Ishikawa (cell line): Measurements from ENCODE around the gene NDRG3.

Source experiments
- CEBPB ChIP-seq: IDR thresholded peaks from 2 replicates; pipeline ENCODE4 v1.6.1; 2012
- CREB1 ChIP-seq: IDR thresholded peaks from 2 replicates; pipeline ENCODE4 v1.6.1; 2012; ENCODE audit warnings: low read depth
- EGR1 ChIP-seq: IDR thresholded peaks from 2 replicates; pipeline ENCODE4 v1.6.1; 2012
- EP300 ChIP-seq: IDR thresholded peaks from 2 replicates; pipeline ENCODE4 v1.6.1; 2012; ENCODE audit warnings: borderline replicate concordance
- FOXM1 ChIP-seq: IDR thresholded peaks from 2 replicates; pipeline ENCODE4 v1.6.1; 2012; ENCODE audit warnings: low read depth, borderline replicate concordance
- MAX ChIP-seq: IDR thresholded peaks from 2 replicates; pipeline ENCODE4 v1.6.1; 2012
- NFIC ChIP-seq: IDR thresholded peaks from 2 replicates; pipeline ENCODE4 v1.6.1; 2012
- RAD21 ChIP-seq: IDR thresholded peaks from 2 replicates; pipeline ENCODE4 v1.6.1; 2012; ENCODE audit warnings: low read depth
- REST ChIP-seq: IDR thresholded peaks from 2 replicates; pipeline ENCODE4 v1.6.1; 2012; ENCODE audit warnings: low read depth, mild to moderate bottlenecking
- TAF1 ChIP-seq: IDR thresholded peaks from 2 replicates; pipeline ENCODE4 v1.6.1; 2012; ENCODE audit warnings: low read depth, mild to moderate bottlenecking
- TCF12 ChIP-seq: IDR thresholded peaks from 2 replicates; pipeline ENCODE4 v1.6.1; 2012; ENCODE audit warnings: low read depth
- TEAD4 ChIP-seq: IDR thresholded peaks from 2 replicates; pipeline ENCODE4 v1.6.1; 2012
- USF1 ChIP-seq: IDR thresholded peaks from 2 replicates; pipeline ENCODE4 v1.6.1; 2012
- YY1 ChIP-seq: IDR thresholded peaks from 2 replicates; pipeline ENCODE4 v1.6.1; 2012; ENCODE audit warnings: low read depth
- ZBTB7A ChIP-seq: IDR thresholded peaks from 2 replicates; pipeline ENCODE4 v1.6.1; 2012; ENCODE audit warnings: low read depth

NDRG3 gene

GRCh38 chr20:36647196-36648121 is 98.4 kb downstream of the NDRG3 start:
- TF ChIP-seq REST, result no peak
- TF ChIP-seq MAX, result no peak
- no peak for TF ChIP-seq CEBPB
- no peak for TF ChIP-seq USF1
- no peak for TF ChIP-seq TEAD4
- no peak for TF ChIP-seq TCF12
- TF ChIP-seq EGR1, result no peak
- TF ChIP-seq EP300, result no peak
- no peak for TF ChIP-seq RAD21
- no peak for TF ChIP-seq CREB1
- no peak for TF ChIP-seq NFIC
- no peak for TF ChIP-seq ZBTB7A
- no peak for TF ChIP-seq FOXM1
- TF ChIP-seq YY1, result no peak
- TF ChIP-seq TAF1, result no peak

- TF ChIP-seq YY1, result no peak
- no peak for TF ChIP-seq MAX
Measured at GRCh38 chr20:36646678-36647077, 99.2 kb downstream of the NDRG3 start.

- no peak for TF ChIP-seq TEAD4
- TF ChIP-seq CREB1, result no peak
- no peak for TF ChIP-seq EP300
- no peak for TF ChIP-seq REST
- no peak for TF ChIP-seq YY1
- no peak for TF ChIP-seq CEBPB
Measured at GRCh38 chr20:36645998-36646397, 99.9 kb downstream of the NDRG3 start, which contains the start of gene SLA2. Gene SLA2 (minus strand): TSS chr20:36646196. CDS start chr20:36641335, 4,861 bp downstream.

- TF ChIP-seq USF1, result no peak
- no peak for TF ChIP-seq NFIC
- TF ChIP-seq TAF1, result no peak
- no peak for TF ChIP-seq YY1
- no peak for TF ChIP-seq CEBPB
- TF ChIP-seq REST, result no peak
- TF ChIP-seq ZBTB7A, result no peak
- TF ChIP-seq MAX, result no peak
- TF ChIP-seq TEAD4, result no peak
- TF ChIP-seq RAD21, result no peak
- no peak for TF ChIP-seq EP300
- TF ChIP-seq TCF12, result no peak
- TF ChIP-seq EGR1, result no peak
- TF ChIP-seq CREB1, result no peak
- TF ChIP-seq FOXM1, result no peak
Measured at GRCh38 chr20:36645353-36645752, 100.5 kb downstream of the NDRG3 start.
